Measurements from ENCODE around the gene MYO7B.
"Not testable (repeated sequence)": the region's sequence is repeated elsewhere in the genome, so short reads cannot be mapped to it uniquely, and the experiment has no call there.

MYO7B gene

GRCh38 chr2:127511917-127512316, 23.6 kb upstream of the MYO7B start:
- no peak for DNase-seq (ENCODE audit: low read depth in 1 of 2, low spot score in 1 of 2)
- in situ Hi-C loops (cut with HindIII; ENCODE audit: low pct_unique_long_range_greater_than_20kb, low sequenced_read_pairs) = no loop called here
- TF ChIP-seq JUND (IDR thresholded peaks at IDR 0.05; ENCODE audit: low read depth) = no peak

GRCh38 chr2:127512362-127512761, 23.1 kb upstream of the MYO7B start:
- no peak for TF ChIP-seq JUND (IDR thresholded peaks at IDR 0.05; ENCODE audit: low read depth)
- no peak for DNase-seq (ENCODE audit: low read depth in 1 of 2, low spot score in 1 of 2)
- in situ Hi-C loops (cut with HindIII; ENCODE audit: low pct_unique_long_range_greater_than_20kb, low sequenced_read_pairs) = no loop called here

- TF ChIP-seq JUND (IDR thresholded peaks at IDR 0.05; ENCODE audit: low read depth) = no peak
- in situ Hi-C loops (cut with HindIII; ENCODE audit: low pct_unique_long_range_greater_than_20kb, low sequenced_read_pairs) = no loop called here
Observed at GRCh38 chr2:127514076-127514475, 21.4 kb upstream of the MYO7B start.

GRCh38 chr2:127514485-127514884, 21.0 kb upstream of the MYO7B start:
- no peak for DNase-seq (ENCODE audit: low read depth in 1 of 2, low spot score in 1 of 2)
- in situ Hi-C loops (cut with HindIII; ENCODE audit: low pct_unique_long_range_greater_than_20kb, low sequenced_read_pairs) = no loop called here
- no peak for TF ChIP-seq JUND (IDR thresholded peaks at IDR 0.05; ENCODE audit: low read depth)

More at GRCh38 chr2:127514076-127514475, 21.4 kb upstream of the MYO7B start:
- no peak for DNase-seq (ENCODE audit: low read depth in 1 of 2, low spot score in 1 of 2)

- TF ChIP-seq JUND (IDR thresholded peaks at IDR 0.05; ENCODE audit: low read depth) = no peak
- DNase-seq (ENCODE audit: low read depth in 1 of 2, low spot score in 1 of 2) = no peak
- in situ Hi-C loops (cut with HindIII; ENCODE audit: low pct_unique_long_range_greater_than_20kb, low sequenced_read_pairs) = no loop called here
Observed at GRCh38 chr2:127515383-127515915, 20.0 kb upstream of the MYO7B start.

GRCh38 chr2:127516041-127516762, 19.3 kb upstream of the MYO7B start:
- TF ChIP-seq JUND (IDR thresholded peaks at IDR 0.05; ENCODE audit: low read depth) = no peak
- DNase-seq (ENCODE audit: low read depth in 1 of 2, low spot score in 1 of 2) = no peak
- in situ Hi-C loops (cut with HindIII; ENCODE audit: low pct_unique_long_range_greater_than_20kb, low sequenced_read_pairs) = no loop called here

GRCh38 chr2:127517465-127517864, 18.0 kb upstream of the MYO7B start:
- in situ Hi-C loops (cut with HindIII; ENCODE audit: low pct_unique_long_range_greater_than_20kb, low sequenced_read_pairs) = no loop called here
- TF ChIP-seq JUND (IDR thresholded peaks at IDR 0.05; ENCODE audit: low read depth) = no peak
- no peak for DNase-seq (ENCODE audit: low read depth in 1 of 2, low spot score in 1 of 2)

GRCh38 chr2:127520424-127520823, 15.1 kb upstream of the MYO7B start:
- TF ChIP-seq JUND (IDR thresholded peaks at IDR 0.05; ENCODE audit: low read depth) = no peak
- DNase-seq (ENCODE audit: low read depth in 1 of 2, low spot score in 1 of 2) = no peak
- in situ Hi-C loops (cut with HindIII; ENCODE audit: low pct_unique_long_range_greater_than_20kb, low sequenced_read_pairs) = no loop called here

GRCh38 chr2:127523269-127523939, 12.1 kb upstream of the MYO7B start:
- no peak for TF ChIP-seq JUND (IDR thresholded peaks at IDR 0.05; ENCODE audit: low read depth)
- DNase-seq (ENCODE audit: low read depth in 1 of 2, low spot score in 1 of 2) = no peak
- in situ Hi-C loops (cut with HindIII; ENCODE audit: low pct_unique_long_range_greater_than_20kb, low sequenced_read_pairs) = no loop called here

- in situ Hi-C loops (cut with HindIII; ENCODE audit: low pct_unique_long_range_greater_than_20kb, low sequenced_read_pairs); DNase-seq (ENCODE audit: low read depth in 1 of 2, low spot score in 1 of 2): not testable (repeated sequence)
Observed at GRCh38 chr2:127524198-127524834, 11.2 kb upstream of the MYO7B start.

- TF ChIP-seq JUND (IDR thresholded peaks at IDR 0.05; ENCODE audit: low read depth) = no peak
- peak; percentile 9 to 43 for DNase-seq (ENCODE audit: low read depth in 1 of 2, low spot score in 1 of 2)
Observed at GRCh38 chr2:127525691-127526131, 9.8 kb upstream of the MYO7B start.

GRCh38 chr2:127526132-127527000, 9.1 kb upstream of the MYO7B start, which contains the start of gene IWS1:
Gene IWS1, minus strand, starts transcription at chr2:127526489. Its CDS starts 281 bp downstream, at chr2:127526208.
- no peak for TF ChIP-seq JUND (IDR thresholded peaks at IDR 0.05; ENCODE audit: low read depth)
- in situ Hi-C loops (cut with HindIII; ENCODE audit: low pct_unique_long_range_greater_than_20kb, low sequenced_read_pairs) = no loop called here
- peak; percentile 78 to 95 for DNase-seq (ENCODE audit: low read depth in 1 of 2, low spot score in 1 of 2)

More at GRCh38 chr2:127525691-127526131, 9.8 kb upstream of the MYO7B start:
- in situ Hi-C loops (cut with HindIII; ENCODE audit: low pct_unique_long_range_greater_than_20kb, low sequenced_read_pairs) = no loop called here

Measured in T47D (cell line).